ENCODE results near the gene PCBP2. TPM values are rescaled to one million over a fixed set of nuclear protein-coding genes. Genes with fewer than 3 reads are reported as not detected.
"Not testable (repeated sequence)": the region's sequence is repeated elsewhere in the genome, so short reads cannot be mapped to it uniquely, and the experiment has no call there.

The PCBP2 gene
- total RNA-seq, 1 donor from 2014 or later, result 1,084 TPM

DNA sequence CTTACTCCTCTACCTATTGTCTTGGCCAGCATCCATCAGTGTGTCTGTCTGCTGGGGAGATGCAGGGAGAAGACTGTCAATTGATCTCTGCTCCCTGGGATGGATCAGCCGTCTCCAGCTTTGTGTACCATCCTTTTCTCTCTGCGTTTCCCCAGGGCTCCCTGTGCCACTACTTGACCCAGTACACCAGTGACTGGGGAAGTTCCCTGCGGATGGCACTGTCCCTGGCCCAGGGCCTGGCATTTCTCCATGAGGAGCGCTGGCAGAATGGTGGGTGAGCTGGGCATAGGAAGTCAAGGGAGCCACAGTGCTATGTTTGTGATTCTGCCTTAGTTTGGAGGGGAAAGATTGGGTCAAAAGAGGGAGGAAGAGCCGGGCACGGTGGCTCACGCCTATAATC is 23.2 kb upstream of the PCBP2 start:
- H3K9me3 Mint-ChIP-seq (ENCODE audit: unreplicated experiment), result no peaks in the 10 kb centered on the region
- H3K36me3 Mint-ChIP-seq (ENCODE audit: low read depth, unreplicated experiment), result no peaks in the 10 kb centered on the region
- H3K27me3 Mint-ChIP-seq (ENCODE audit: unreplicated experiment), result no peaks in the 10 kb centered on the region
- no peak overlapping the region for H3K4me3 Mint-ChIP-seq (ENCODE audit: unreplicated experiment)
- H3K27ac Mint-ChIP-seq (ENCODE audit: unreplicated experiment), result no peak overlapping the region
- TF ChIP-seq, protein P1, sequence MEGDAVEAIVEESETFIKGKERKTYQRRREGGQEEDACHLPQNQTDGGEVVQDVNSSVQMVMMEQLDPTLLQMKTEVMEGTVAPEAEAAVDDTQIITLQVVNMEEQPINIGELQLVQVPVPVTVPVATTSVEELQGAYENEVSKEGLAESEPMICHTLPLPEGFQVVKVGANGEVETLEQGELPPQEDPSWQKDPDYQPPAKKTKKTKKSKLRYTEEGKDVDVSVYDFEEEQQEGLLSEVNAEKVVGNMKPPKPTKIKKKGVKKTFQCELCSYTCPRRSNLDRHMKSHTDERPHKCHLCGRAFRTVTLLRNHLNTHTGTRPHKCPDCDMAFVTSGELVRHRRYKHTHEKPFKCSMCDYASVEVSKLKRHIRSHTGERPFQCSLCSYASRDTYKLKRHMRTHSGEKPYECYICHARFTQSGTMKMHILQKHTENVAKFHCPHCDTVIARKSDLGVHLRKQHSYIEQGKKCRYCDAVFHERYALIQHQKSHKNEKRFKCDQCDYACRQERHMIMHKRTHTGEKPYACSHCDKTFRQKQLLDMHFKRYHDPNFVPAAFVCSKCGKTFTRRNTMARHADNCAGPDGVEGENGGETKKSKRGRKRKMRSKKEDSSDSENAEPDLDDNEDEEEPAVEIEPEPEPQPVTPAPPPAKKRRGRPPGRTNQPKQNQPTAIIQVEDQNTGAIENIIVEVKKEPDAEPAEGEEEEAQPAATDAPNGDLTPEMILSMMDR (IDR thresholded peaks at IDR 0.05; ENCODE audit: unreplicated experiment), result no peak
- H3K4me1 Mint-ChIP-seq (ENCODE audit: unreplicated experiment), result no peaks in the 10 kb centered on the region
- DNase-seq (ENCODE audit: low spot score), result no peak

DNA sequence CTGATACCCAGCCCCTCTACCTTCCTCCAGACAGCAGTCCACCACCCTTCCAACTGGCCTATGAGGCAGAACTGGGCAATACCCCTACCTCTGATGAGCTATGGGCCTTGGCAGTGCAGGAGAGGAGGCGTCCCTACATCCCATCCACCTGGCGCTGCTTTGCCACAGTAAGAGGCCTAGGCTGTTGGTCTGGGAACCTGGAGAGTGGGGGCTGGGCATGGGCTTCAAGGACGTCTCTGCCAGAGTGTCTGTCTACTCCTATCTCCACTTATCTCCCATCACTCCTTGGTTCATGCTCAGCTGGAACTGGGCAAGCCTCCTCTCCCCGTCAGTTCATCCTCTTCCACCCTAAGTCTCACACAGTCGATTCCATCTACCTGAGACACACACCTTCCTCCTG is 21.8 kb upstream of the PCBP2 start:
- no peaks in the 10 kb centered on the region for H3K36me3 Mint-ChIP-seq (ENCODE audit: low read depth, unreplicated experiment)
- H3K4me3 Mint-ChIP-seq (ENCODE audit: unreplicated experiment), result no peak overlapping the region
- H3K27me3 Mint-ChIP-seq (ENCODE audit: unreplicated experiment), result no peaks in the 10 kb centered on the region
- H3K4me1 Mint-ChIP-seq (ENCODE audit: unreplicated experiment), result no peaks in the 10 kb centered on the region
- no peaks in the 10 kb centered on the region for H3K9me3 Mint-ChIP-seq (ENCODE audit: unreplicated experiment)
- DNase-seq (ENCODE audit: low spot score), result no peak
- H3K27ac Mint-ChIP-seq (ENCODE audit: unreplicated experiment), result no peak overlapping the region
- TF ChIP-seq, protein P1 (IDR thresholded peaks at IDR 0.05; ENCODE audit: unreplicated experiment), result no peak

DNA sequence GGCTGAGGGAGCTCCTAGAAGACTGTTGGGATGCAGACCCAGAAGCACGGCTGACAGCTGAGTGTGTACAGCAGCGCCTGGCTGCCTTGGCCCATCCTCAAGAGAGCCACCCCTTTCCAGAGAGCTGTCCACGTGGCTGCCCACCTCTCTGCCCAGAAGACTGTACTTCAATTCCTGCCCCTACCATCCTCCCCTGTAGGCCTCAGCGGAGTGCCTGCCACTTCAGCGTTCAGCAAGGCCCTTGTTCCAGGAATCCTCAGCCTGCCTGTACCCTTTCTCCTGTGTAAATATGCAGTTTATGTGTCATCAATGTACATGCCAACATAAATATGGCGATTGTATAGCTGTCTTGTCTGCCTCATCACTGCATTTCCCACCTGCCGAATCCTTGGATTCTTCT is 20.7 kb upstream of the PCBP2 start:
- no peak overlapping the region for H3K4me3 Mint-ChIP-seq (ENCODE audit: unreplicated experiment)
- TF ChIP-seq, protein P1 (IDR thresholded peaks at IDR 0.05; ENCODE audit: unreplicated experiment), result no peak
- H3K9me3 Mint-ChIP-seq (ENCODE audit: unreplicated experiment), result no peaks in the 10 kb centered on the region
- H3K36me3 Mint-ChIP-seq (ENCODE audit: low read depth, unreplicated experiment), result no peaks in the 10 kb centered on the region
- no peak for DNase-seq (ENCODE audit: low spot score)
- no peaks in the 10 kb centered on the region for H3K27me3 Mint-ChIP-seq (ENCODE audit: unreplicated experiment)
- H3K27ac Mint-ChIP-seq (ENCODE audit: unreplicated experiment), result no peak overlapping the region
- H3K4me1 Mint-ChIP-seq (ENCODE audit: unreplicated experiment), result no peaks in the 10 kb centered on the region

DNA sequence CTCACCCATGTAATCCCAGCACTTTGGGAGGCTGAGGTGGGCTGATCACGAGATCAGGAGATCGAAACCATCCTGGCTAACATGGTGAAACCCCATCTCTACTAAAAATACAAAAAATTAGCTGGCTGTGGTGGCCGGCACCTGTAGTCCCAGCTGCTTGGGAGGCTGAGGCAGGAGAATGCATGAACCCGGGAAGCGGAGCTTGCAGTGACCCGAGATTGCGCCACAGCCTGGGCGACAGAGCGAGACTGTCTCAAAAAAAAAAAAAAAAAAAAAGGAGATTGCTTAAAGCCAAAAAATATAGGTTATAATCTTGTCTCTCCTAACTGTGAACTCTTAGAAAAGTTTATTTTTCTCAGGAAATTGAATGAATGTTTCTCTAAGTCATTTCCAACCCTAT is 16.6 kb upstream of the PCBP2 start:
- H3K27ac Mint-ChIP-seq (ENCODE audit: unreplicated experiment); H3K4me3 Mint-ChIP-seq (ENCODE audit: unreplicated experiment); H3K36me3 Mint-ChIP-seq (ENCODE audit: low read depth, unreplicated experiment); H3K9me3 Mint-ChIP-seq (ENCODE audit: unreplicated experiment); H3K4me1 Mint-ChIP-seq (ENCODE audit: unreplicated experiment); DNase-seq (ENCODE audit: low spot score); H3K27me3 Mint-ChIP-seq (ENCODE audit: unreplicated experiment): not testable (repeated sequence)

DNA sequence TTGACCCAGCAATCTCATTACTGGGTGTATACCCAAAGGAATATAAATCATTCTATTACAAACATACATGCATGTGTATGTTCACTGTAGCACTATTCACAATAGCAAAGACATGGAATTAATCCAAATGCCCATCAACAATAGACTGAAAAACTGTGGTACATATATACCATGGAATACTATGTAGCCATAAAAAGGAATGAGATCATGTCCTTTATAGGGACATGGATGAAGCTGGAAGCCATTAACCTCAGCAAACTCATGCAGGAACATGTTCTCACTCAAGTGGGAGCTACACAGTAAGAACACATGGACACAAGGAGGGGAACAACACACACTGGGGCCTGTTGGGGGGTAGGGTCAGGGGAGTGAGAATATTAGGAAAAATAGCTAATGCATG is 12.3 kb upstream of the PCBP2 start:
- not testable (repeated sequence) for DNase-seq (ENCODE audit: low spot score); H3K36me3 Mint-ChIP-seq (ENCODE audit: low read depth, unreplicated experiment); H3K4me3 Mint-ChIP-seq (ENCODE audit: unreplicated experiment); H3K9me3 Mint-ChIP-seq (ENCODE audit: unreplicated experiment); H3K27me3 Mint-ChIP-seq (ENCODE audit: unreplicated experiment)
- Mint-ChIP-seq H3K4me1 (ENCODE audit: unreplicated experiment) (peaks cover 20% of the 10 kb centered on the region), H3K27ac (ENCODE audit: unreplicated experiment) (peak overlapping the region; percentile 34)

DNA sequence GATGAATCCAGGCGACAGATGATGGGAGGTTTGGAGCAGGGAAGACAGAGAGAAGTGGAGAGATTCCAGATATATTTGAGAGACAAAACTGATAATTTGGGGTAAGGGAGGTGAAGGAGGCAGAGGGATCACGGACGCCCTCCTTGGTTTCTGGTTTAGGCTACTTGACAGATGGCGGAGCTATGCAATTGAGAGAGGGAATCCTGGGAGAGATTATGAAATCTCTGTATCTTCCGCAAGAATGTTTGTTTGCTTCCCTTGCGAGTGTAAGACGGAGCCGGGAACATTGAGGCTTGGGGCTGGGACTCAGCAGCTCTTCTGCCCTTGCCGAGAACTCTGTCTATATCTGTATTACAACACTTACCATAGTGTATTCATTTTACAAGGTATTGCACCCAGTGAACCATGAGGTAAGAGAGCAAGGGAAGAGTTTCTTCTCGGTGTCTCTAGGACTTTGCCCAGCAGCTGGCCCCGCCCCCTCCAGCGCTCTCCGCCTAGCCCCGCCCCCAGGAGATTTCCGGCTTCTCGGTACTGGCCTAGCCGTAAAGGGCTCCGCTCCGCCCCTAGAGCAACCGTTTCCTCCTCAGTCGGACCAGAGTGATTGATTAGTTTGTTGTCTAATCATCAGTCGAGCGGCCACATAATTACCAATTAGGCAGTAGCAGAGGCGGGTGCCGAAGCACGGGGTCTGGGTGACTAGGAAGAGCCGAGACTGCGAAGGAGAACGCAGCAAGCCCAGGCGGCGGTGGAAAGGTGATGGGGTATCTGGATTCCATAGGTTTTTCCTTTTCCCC is 10.7 kb upstream of the PCBP2 start, which contains the start of gene PRR13:
Gene PRR13, plus strand, starts transcription at position 695 of the 794 bp plus-strand sequence. CDS start 981 bp downstream, outside the sequence.
- Mint-ChIP-seq H3K36me3 (ENCODE audit: low read depth, unreplicated experiment) (peaks cover 4% of the 10 kb centered on the region), H3K9me3 (ENCODE audit: unreplicated experiment) (no peaks in the 10 kb centered on the region), H3K27me3 (ENCODE audit: unreplicated experiment) (peaks cover 5% of the 10 kb centered on the region), H3K4me3 (ENCODE audit: unreplicated experiment) (peak within 1 kb of the TSS; percentile 95), H3K27ac (ENCODE audit: unreplicated experiment) (peak within 1 kb of the TSS; percentile 94), H3K4me1 (ENCODE audit: unreplicated experiment) (peaks cover 31% of the 10 kb centered on the region)
- peak; percentile 96 for DNase-seq (ENCODE audit: low spot score)
- TF ChIP-seq, protein P1 (IDR thresholded peaks at IDR 0.05; ENCODE audit: unreplicated experiment), result no peak
